HG02763 (cell line): Measurements from ENCODE around the gene LAS1L.
"Not testable (repeated sequence)": the region's sequence is repeated elsewhere in the genome, so short reads cannot be mapped to it uniquely, and the experiment has no call there.

Experiments used
- ATAC-seq: cut with Tn5 transposase; IDR thresholded peaks from one replicate; pipeline ENCODE4 v1.9.1; 2021; ENCODE audit warnings: mild to moderate bottlenecking, moderate library complexity; ENCODE audit not compliant: unreplicated experiment

The LAS1L gene

GRCh38 chrX:65534450-65535292 is at the start of gene LAS1L:
Gene LAS1L, minus strand, starts transcription at chrX:65534787. Its CDS starts 72 bp downstream, at chrX:65534715.
- ATAC-seq: peak; percentile 99

- no peak for ATAC-seq
Measured at GRCh38 chrX:65582450-65583082, 48.0 kb upstream of the LAS1L start.

GRCh38 chrX:65581661-65582339 is 47.2 kb upstream of the LAS1L start:
- ATAC-seq: peak; percentile 67

GRCh38 chrX:65578346-65578745 is 43.8 kb upstream of the LAS1L start:
- ATAC-seq: no peak

- ATAC-seq: no peak
Measured at GRCh38 chrX:65576160-65576559, 41.6 kb upstream of the LAS1L start.

- no peak for ATAC-seq
Measured at GRCh38 chrX:65575022-65575421, 40.4 kb upstream of the LAS1L start.

GRCh38 chrX:65574356-65574755 is 39.8 kb upstream of the LAS1L start:
- ATAC-seq: no peak

GRCh38 chrX:65572971-65573370 is 38.4 kb upstream of the LAS1L start:
- no peak for ATAC-seq

- ATAC-seq: not testable (repeated sequence)
Measured at GRCh38 chrX:65562850-65563249, 28.3 kb upstream of the LAS1L start.

- ATAC-seq: no peak
Measured at GRCh38 chrX:65551489-65552339, 17.1 kb upstream of the LAS1L start.

GRCh38 chrX:65551086-65551485 is 16.5 kb upstream of the LAS1L start:
- ATAC-seq: no peak

GRCh38 chrX:65545456-65545855 is 10.9 kb upstream of the LAS1L start:
- ATAC-seq: no peak

GRCh38 chrX:65537229-65537628 is 2.6 kb upstream of the LAS1L start:
- ATAC-seq: no peak

GRCh38 chrX:65536291-65536690 is 1.7 kb upstream of the LAS1L start:
- no peak for ATAC-seq

GRCh38 chrX:65532016-65532415 is 2.6 kb downstream of the LAS1L start:
- no peak for ATAC-seq

GRCh38 chrX:65528705-65529340 is 5.8 kb downstream of the LAS1L start:
- peak; percentile 54 for ATAC-seq

- no peak for ATAC-seq
Measured at GRCh38 chrX:65528293-65528692, 6.3 kb downstream of the LAS1L start.

GRCh38 chrX:65524139-65524538 is 10.4 kb downstream of the LAS1L start:
- no peak for ATAC-seq

- no peak for ATAC-seq
Measured at GRCh38 chrX:65522739-65523372, 11.7 kb downstream of the LAS1L start.

- ATAC-seq: not testable (repeated sequence)
Measured at GRCh38 chrX:65519530-65519929, 15.1 kb downstream of the LAS1L start.
